NCI-H146 treated with DMSO at 0.1 percent for 48 hours (cell line): ENCODE results near the gene SYT9.
"Not testable (repeated sequence)": the region's sequence is repeated elsewhere in the genome, so short reads cannot be mapped to it uniquely, and the experiment has no call there.

Experiments
- DNase-seq: peaks from one replicate; lab custom pipeline; 2025; ENCODE audit not compliant: unreplicated experiment; lab: John Stamatoyannopoulos, UW

Gene SYT9

GRCh38 chr11:7332451-7332850, 80.7 kb downstream of the SYT9 start:
- no peak for DNase-seq

GRCh38 chr11:7332962-7333361, 81.3 kb downstream of the SYT9 start:
- DNase-seq, result no peak

GRCh38 chr11:7335442-7335841, 83.7 kb downstream of the SYT9 start:
- not testable (repeated sequence) for DNase-seq

GRCh38 chr11:7341551-7341950, 89.8 kb downstream of the SYT9 start:
- DNase-seq, result no peak

- no peak for DNase-seq
Measured at GRCh38 chr11:7347611-7348431, 96.1 kb downstream of the SYT9 start.

GRCh38 chr11:7348432-7349304, 97.0 kb downstream of the SYT9 start:
- DNase-seq, result no peak

- no peak for DNase-seq
Measured at GRCh38 chr11:7351228-7351627, 99.5 kb downstream of the SYT9 start.

- no peak for DNase-seq
Measured at GRCh38 chr11:7353100-7353499, 101.4 kb downstream of the SYT9 start.

- DNase-seq, result no peak
Measured at GRCh38 chr11:7364660-7365059, 113.0 kb downstream of the SYT9 start.

- no peak for DNase-seq
Measured at GRCh38 chr11:7367803-7368202, 116.1 kb downstream of the SYT9 start.

- DNase-seq, result no peak
Measured at GRCh38 chr11:7376386-7376785, 124.7 kb downstream of the SYT9 start.

- no peak for DNase-seq
Measured at GRCh38 chr11:7381937-7382336, 130.2 kb downstream of the SYT9 start.

- DNase-seq, result no peak
Measured at GRCh38 chr11:7383406-7383805, 131.7 kb downstream of the SYT9 start.

GRCh38 chr11:7384691-7385090, 133.0 kb downstream of the SYT9 start:
- DNase-seq, result no peak

- DNase-seq, result no peak
Measured at GRCh38 chr11:7385532-7385931, 133.8 kb downstream of the SYT9 start.

GRCh38 chr11:7413961-7414915, 162.5 kb downstream of the SYT9 start:
- DNase-seq, result no peak

GRCh38 chr11:7414973-7415817, 163.5 kb downstream of the SYT9 start:
- DNase-seq, result no peak

GRCh38 chr11:7416080-7416479, 164.4 kb downstream of the SYT9 start:
- no peak for DNase-seq

GRCh38 chr11:7417328-7417727, 165.6 kb downstream of the SYT9 start:
- no peak for DNase-seq

GRCh38 chr11:7418061-7418460, 166.4 kb downstream of the SYT9 start:
- no peak for DNase-seq
